Anterior cingulate cortex (tissue), 58 donors: ENCODE measurements around the gene SRSF11.

ENCODE experiments used
- DNase-seq, 58 donors: peaks; one replicate each; lab custom pipeline; 2025; lab: John Stamatoyannopoulos, UW

The SRSF11 gene

GRCh38 chr1:70295749-70296148 is 74.6 kb downstream of the SRSF11 start:
- no peak for DNase-seq

DNA sequence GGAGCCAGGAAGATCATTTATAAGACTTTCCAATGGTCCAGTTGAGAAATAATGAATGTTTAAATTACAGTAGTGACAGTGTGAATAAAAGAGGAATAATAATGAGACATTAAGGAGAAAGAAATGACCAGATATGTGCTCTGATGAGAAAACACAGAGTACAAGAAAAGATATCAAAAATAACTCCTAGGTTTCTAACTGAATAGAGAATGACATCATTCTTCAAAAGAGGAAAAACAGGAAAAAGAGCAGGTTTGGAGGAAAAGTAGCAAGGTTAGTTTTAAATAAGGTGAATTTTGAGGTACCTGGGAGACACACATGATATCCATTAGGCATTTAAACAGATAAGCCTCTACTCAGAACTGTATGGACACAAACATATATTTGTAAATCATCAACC is 78.3 kb downstream of the SRSF11 start:
- no peak for DNase-seq
